HG03439 (cell line): ENCODE data around the gene OSBPL8.

ENCODE experiments used
- ATAC-seq: cut with Tn5 transposase; IDR thresholded peaks from one replicate; pipeline ENCODE4 v1.9.1; 2021; ENCODE audit warnings: mild to moderate bottlenecking, moderate library complexity; ENCODE audit not compliant: unreplicated experiment

Gene OSBPL8

GRCh38 chr12:76555797-76556196 is 3.8 kb downstream of the OSBPL8 start:
- no peak for ATAC-seq

GRCh38 chr12:76555231-76555767 is 4.3 kb downstream of the OSBPL8 start:
- ATAC-seq = no peak

- no peak for ATAC-seq
Measured at GRCh38 chr12:76554405-76555230, 5.0 kb downstream of the OSBPL8 start.

GRCh38 chr12:76552343-76552938 is 7.1 kb downstream of the OSBPL8 start:
- ATAC-seq = no peak

- ATAC-seq = no peak
Measured at GRCh38 chr12:76551482-76551888, 8.1 kb downstream of the OSBPL8 start.

GRCh38 chr12:76549131-76549530 is 10.4 kb downstream of the OSBPL8 start:
- no peak for ATAC-seq

- ATAC-seq = no peak
Measured at GRCh38 chr12:76548222-76548837, 11.2 kb downstream of the OSBPL8 start.

GRCh38 chr12:76547526-76547925 is 12.0 kb downstream of the OSBPL8 start:
- no peak for ATAC-seq

- ATAC-seq = no peak
Measured at GRCh38 chr12:76546889-76547288, 12.7 kb downstream of the OSBPL8 start.

- ATAC-seq = no peak
Measured at GRCh38 chr12:76545486-76545885, 14.1 kb downstream of the OSBPL8 start.

GRCh38 chr12:76544601-76545261 is 14.8 kb downstream of the OSBPL8 start:
- no peak for ATAC-seq

- no peak for ATAC-seq
Measured at GRCh38 chr12:76543813-76544347, 15.7 kb downstream of the OSBPL8 start.

- no peak for ATAC-seq
Measured at GRCh38 chr12:76542908-76543307, 16.7 kb downstream of the OSBPL8 start.

- ATAC-seq = no peak
Measured at GRCh38 chr12:76539727-76540126, 19.8 kb downstream of the OSBPL8 start.

GRCh38 chr12:76537923-76538322 is 21.6 kb downstream of the OSBPL8 start:
- ATAC-seq = no peak

- no peak for ATAC-seq
Measured at GRCh38 chr12:76536546-76536945, 23.0 kb downstream of the OSBPL8 start.

- no peak for ATAC-seq
Measured at GRCh38 chr12:76535170-76535569, 24.4 kb downstream of the OSBPL8 start.

- ATAC-seq = no peak
Measured at GRCh38 chr12:76533331-76533730, 26.2 kb downstream of the OSBPL8 start.

GRCh38 chr12:76532520-76532919 is 27.1 kb downstream of the OSBPL8 start:
- ATAC-seq = no peak

- no peak for ATAC-seq
Measured at GRCh38 chr12:76531056-76531455, 28.5 kb downstream of the OSBPL8 start.

GRCh38 chr12:76530516-76530915 is 29.1 kb downstream of the OSBPL8 start:
- ATAC-seq = no peak
